ENCODE results near the gene ZNF775.

Gene ZNF775

DNA sequence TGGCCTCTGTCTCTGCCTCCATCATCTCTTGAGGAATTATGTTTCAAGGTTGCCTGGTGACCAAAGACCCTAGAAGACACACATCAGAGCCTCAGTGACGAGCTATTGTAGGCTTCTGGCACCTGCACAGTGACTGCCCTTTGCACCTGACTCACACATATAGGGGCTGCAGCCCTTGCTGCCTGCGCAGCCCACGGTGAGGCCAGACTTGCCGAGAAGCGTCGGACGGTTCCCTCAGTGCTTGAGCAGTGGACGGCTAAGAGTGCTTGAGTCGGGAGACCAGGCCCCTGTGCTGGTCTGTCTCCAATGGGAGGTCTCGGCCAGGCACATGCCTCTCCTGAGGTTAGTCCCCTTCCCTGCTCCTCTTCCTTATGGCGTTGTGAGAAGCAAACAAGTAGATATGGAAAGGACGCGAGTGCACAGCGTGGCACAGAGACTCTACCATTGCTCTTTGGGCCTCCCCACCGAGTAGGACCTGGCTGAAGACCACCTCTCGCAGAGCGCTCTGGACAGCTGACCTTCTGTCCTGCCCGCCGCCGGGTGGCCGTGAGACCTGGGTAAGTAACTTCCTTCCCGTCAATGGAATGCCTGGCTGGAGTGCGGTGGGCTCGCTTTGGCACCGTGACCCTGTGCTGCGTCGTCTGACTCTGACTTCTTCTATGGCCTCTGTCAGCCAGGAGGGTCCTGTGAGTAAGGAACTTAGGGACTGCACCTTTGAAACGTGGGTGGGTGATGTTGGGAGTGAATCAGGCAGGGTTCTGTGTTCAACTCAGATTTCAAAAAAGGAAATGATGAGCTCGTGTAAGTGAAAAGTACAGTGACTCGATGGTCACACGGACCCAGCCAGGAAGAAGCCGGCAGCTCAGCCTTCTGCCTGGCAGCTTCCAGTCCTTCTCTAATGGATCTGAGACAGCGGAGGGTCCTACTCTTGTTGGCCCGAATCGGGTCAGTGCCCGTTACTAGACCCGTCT lies 33.7 kb downstream of the ZNF775 start:
- DNase-seq (ENCODE audit: low read depth): no peak

DNA sequence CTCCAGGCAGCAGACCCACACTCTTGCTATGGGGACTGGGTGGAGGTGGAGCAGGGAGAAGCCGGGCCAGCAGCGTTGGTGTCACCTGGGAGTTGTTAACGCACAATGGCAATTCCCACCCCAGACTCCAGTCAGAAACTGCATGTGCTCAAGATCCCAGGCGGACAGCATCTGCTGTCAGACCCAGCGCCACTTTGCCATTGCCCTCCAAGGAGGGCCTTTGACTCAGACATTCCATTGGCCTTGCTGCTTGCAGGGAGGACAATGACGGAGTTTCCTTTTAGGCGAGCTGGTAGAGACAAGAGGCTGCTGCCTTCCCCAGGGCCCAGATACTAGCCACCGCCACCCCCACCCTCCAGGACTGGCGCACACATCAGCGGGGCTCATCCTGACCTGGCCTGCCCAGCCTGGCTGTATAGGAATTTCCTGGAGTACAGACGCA lies 34.5 kb downstream of the ZNF775 start:
- DNase-seq (ENCODE audit: low read depth): no peak

DNA sequence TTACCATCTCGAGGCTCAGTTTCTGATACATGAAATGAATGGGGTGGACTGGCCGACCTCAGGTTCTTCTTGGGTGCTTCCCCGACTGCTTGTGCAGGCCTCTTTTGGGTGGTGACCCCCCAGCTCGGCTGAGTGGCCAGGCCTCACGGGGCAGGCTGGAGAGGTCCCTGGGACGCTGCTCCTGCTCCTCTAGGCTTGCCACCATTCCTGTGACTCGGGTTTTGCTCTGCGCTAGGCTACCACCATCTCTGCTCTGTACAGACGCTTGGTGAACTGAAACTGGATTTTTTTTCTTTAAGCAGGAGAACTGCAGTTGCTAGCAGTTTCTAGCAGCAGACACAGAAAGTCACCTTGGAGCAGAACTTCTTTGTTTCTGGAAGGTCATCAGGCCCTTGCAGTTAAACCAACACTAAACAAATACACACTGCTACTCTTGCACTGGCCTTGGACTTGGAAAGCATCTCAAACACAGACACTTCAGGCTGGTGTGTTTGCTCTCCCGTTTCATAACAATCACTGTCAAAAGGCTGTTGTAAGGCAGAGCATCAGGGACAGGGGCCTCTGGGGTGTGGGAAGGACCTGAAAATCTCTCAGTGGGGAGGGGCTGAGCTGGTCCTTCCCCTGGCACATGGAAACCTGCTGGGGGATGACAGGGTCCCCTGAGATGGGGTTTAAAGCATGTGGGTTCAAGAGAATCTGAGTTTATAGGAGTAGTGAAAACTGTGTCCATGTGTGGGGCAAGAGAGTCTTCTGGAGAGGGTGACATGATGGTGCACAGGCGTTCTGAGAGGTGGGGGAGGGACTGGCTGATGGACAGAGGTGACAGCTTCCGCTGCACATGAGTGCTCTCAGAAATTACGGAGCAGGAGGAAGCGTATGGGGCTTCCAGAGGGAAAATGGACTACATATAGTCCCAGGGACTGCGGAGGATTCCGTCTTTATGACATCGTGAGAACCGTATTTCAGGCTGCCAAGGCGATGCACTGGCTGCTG lies 36.3 kb downstream of the ZNF775 start:
- DNase-seq (ENCODE audit: low read depth): no peak

- DNase-seq (ENCODE audit: low read depth): no peak
Measured at GRCh38 chr7:150417239-150417638, 38.1 kb downstream of the ZNF775 start.

DNA sequence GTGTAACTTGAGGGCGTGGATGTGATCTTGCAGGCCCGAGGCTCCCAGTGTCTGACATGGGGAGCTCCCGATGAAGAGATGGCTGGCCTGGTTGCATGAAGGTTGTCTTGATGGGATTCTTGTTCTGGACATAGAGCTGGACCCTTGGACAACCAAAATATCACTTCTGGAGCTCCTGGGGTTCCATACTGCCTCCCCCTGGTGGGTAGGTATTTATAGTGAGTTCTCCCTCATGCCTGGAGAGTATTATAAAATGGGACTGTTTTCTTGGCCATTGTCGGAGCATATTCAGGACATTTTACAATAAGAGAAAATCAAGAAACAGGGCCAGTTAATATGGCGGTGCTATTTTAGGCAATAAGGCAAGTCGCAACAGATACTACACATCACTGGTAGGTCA lies 38.7 kb downstream of the ZNF775 start:
- DNase-seq (ENCODE audit: low read depth): no peak

GRCh38 chr7:150420242-150420641 lies 41.1 kb downstream of the ZNF775 start:
- no peak for DNase-seq (ENCODE audit: low read depth)

DNA sequence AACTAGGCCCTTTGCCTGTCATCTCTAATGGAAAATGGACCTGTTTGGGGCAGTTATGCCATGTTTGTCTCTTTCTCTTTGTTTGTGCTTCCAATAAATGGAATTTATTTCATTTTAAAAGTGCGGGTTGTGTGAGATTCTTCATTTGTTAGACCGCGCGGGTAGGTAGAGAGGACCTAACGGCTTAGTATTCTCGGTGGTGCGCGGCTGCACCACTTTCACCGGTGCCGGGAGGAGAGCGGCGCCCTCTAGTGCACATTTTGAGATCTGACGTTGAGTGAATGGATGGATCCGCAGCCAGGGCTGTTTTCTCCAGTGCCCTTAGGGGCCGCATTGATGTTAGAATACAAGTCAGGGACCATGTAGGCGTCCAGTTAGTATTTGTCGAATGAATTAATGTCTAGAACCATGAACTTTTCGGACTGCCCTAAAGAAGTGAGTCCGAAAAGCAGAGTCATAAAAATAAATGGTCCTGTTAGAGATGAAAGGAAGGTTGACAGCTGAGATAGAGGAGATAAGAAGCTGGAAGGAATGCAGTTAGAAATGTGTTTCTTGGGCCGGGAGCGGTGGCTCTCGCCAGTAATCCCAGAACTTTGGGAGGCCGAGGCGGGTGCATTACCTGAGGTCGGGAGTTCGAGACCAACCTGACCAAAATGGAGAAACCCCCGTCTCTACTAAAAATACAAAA lies 42.0 kb downstream of the ZNF775 start:
- peak; percentile 74 for DNase-seq (ENCODE audit: low read depth)

DNA sequence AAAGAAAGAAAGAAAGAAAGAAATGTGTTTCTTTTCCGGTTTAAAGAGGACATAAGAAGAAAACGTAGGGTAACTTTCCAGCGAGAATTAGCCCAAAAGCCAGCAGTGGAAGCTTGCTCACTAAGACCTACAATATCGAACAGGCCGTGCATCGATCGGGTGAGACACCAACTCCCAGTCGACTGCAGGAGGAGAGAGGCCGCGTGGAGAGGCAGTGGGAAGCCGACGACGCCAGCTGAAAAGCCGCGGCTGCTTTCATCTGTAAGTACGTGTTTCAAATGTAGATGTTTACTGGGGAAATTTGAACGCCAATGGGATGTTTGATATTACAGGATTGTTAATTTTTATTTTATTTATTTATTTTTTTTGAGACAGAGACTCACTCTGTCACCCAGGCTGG lies 42.7 kb downstream of the ZNF775 start:
- DNase-seq (ENCODE audit: low read depth): no peak

DNA sequence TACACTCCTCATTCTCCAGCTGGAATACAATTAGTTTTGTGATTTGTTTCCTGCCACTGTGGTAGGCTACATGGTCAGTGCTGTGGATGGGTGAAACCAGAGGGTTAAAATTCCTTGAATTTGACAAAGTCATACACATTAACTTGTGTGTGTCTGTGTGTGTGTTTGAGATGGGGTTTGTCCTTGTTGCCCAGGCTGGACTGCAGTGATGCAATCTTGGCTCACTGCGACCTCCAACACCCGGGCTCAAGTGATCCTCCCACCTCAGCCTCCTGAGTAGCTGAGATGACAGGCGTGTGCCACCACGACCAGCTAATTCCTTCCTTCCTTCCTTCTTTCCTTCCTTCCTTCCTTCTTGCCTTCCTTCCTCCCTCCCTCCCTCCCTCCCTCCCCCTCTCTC lies 46.5 kb downstream of the ZNF775 start:
- DNase-seq (ENCODE audit: low read depth): no peak

- DNase-seq (ENCODE audit: low read depth): no peak
Measured at GRCh38 chr7:150428671-150429451, 49.7 kb downstream of the ZNF775 start.

DNA sequence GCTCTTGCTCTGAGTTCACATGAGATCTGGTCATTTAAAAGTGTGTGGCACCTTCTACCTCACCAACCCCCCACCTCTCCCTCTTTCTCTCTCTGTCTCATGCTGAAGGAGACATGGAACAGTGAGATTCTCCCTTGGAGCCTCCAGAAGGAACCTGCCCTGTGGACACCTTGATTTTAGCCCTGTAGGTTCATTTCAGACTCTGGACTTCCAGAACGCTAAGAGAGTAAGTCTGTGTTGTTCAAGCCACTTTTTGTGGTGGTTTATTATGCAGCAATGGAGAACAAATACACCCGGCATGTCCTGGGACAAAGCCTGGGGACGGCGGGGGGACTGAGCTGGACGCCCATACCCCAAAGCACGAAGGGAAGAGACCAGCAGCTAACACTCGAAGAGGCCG lies 50.6 kb downstream of the ZNF775 start:
- no peak for DNase-seq (ENCODE audit: low read depth)

GRCh38 chr7:150430465-150431085 lies 51.4 kb downstream of the ZNF775 start:
- DNase-seq (ENCODE audit: low read depth): no peak

DNA sequence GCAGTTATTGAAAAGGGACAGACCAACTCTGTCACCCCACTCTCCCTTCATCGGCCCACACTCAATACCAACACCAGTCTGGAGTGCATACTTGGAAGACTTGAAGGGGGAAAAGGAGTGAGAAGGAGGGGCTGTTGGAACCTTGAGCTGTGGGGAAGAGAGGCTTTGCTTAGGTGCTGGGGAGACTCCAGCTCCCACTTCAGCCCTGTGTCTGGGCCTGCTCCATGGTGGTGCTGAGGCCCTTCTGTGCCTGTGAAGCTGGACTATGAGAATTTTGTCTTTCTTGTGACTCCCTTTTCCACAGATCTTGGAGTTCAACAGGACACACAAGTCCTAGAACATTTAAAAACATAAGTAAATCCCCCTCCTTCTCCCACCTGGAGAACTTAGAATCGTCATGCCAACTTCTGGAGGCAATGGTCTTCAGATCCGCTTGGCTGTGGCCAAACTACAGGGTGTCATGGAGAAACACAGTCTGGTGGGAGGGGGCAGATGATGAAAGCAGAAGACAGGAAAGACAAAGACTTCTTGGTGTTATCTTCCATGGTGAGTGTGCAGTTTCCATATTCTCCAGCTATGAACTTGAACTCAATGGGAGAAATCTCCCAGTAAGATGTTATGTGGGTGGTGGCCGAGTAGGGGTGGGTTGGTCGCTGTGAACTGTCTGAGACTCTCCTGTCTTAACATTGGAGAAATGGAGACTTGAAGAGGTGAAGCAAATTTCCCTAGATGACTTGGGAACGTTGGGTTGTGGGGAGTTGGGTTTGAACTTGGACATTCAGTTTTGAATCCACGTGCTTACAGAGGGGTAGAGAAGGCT lies 52.9 kb downstream of the ZNF775 start:
- DNase-seq (ENCODE audit: low read depth): no peak

DNA sequence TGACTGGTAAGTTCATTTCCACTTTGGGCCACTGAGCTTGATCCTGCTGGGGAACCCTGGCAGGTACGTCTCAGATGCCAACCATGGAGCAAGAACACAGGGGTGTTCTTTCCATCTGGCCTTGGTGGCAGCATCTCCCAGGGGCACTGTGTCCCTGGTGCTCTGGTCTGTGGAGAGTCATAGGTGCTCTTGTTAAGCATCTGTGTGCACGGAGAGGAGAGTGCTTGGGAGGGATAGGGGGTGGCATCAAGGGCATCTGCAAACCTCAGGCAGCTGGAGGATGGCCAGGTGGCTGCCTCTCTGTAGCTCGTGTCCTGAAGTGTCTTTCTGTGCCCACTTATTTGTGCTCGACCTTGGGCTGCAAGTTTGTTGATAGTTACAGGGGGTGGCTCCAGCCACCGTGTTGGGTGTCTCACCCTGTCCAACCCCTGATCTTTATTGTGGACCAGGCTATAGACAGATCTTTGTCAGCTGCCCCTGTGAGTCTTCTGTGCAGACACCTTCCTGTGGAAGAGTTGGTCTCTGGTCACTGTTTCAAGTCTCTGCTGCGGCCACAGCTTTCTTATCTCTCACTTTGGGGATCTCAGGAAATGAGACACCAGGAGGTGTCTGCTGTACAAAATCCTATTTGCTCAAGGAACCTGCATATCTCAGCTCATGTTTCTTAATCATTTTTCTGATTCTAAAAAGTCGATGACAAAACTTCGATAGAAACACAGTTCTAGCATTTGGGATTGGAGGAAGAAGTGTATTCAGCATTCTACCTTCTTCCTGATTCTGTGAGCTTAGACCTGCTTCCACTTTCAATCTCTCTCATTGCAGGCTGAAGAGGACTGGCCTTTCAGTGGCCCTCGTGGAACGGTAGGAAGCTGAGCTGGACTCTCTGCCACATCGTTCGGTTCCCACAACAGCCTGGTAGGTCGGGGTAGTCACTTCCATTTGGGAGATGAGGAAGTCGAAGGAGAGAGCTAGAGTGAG lies 54.1 kb downstream of the ZNF775 start:
- no peak for DNase-seq (ENCODE audit: low read depth)

DNA sequence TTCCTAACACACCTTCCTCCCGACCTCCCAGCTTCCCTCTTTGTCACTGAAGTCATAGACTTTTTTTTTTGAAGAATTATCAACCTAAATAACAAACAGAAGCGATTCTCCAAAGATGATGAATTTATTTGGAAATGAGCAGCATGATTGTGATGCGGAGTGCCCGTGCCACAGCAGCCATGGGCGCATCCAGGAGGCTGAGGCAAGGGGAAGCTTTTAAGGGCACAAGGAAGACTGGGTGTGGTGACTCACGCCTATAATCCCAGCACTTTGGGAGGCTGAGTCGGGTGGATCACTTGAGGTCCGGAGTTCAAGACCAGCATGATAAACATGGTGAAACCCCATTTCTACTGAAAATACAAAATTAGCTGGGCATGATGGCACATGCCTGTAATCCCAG lies 55.1 kb downstream of the ZNF775 start:
- DNase-seq (ENCODE audit: low read depth): no peak

DNA sequence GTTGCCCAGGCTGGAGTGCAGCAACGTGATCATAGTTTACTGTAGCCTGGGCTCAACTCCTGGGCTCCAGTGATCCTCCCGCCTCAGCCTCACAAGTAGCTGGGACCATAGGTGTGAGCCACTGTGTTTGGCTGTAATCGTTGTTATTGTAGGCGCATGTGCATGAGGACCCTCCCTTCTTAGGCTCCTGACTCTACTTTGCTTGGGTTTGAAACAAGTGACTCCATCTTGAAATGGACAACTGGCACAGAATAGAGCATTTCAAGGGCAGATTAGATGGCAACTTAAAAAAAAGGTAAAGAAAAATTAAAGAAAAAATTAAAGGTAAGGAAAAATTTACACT lies 55.9 kb downstream of the ZNF775 start:
- no peak for DNase-seq (ENCODE audit: low read depth)

DNA sequence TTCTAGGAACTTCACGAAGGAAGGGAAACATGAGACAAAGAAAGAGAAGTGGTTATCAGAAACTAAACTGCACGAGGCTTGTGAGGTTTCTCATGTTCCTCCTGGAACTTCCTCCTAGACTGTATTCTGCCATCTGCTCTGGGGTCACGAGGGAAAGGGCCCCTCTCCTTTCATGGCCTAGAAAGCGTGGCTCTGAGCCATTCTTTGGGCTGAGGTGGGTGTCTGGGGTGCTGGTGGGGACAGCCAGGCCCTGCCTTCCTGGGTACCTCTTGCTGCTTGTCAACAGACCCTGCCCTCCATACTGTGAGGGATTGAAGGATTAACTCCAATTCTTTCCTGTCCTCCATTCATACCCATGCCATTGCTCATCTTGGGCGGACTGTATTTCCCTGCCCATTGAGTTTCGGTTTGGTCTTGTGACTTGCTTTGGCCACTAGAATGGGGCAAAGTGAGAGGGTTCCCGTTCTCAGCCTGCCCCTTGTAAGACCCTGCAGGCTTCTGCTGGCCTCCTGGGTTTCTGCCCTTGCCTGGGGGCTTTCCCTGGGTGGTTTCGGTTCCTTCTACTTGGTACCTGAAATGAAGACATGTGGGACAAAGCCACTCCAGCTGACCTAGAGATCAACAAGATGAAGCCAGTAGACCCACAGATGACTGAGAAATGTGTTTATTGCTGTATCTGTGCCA lies 56.4 kb downstream of the ZNF775 start:
- no peak for DNase-seq (ENCODE audit: low read depth)

DNA sequence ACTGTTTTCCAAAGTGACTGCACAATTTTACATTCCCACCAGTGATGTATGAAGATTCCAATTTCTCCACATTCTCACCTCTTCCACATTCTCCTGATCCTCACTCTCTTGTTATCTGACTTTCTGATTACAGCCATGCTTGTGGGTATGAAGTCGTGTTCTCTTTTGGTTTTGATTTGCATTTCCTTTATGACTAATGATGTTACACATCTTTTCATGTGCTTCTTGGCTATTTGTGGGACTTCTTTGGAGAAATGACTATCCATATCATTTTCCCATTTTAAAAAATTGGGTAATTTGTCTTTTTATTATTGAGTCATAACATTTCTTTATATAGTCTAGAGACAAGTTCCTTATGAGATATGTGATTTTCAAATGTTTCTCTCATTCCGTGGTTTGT lies 60.8 kb downstream of the ZNF775 start:
- DNase-seq (ENCODE audit: low read depth): no peak
